AML-193 (cell line): Measurements from ENCODE around the gene OR2T2.
"Not testable (repeated sequence)": the region's sequence is repeated elsewhere in the genome, so short reads cannot be mapped to it uniquely, and the experiment has no call there.

ENCODE experiments used
- DNase-seq, 2 experiments: peaks; one replicate each; lab custom pipeline; 2025; lab: John Stamatoyannopoulos, UW

Gene OR2T2

DNA sequence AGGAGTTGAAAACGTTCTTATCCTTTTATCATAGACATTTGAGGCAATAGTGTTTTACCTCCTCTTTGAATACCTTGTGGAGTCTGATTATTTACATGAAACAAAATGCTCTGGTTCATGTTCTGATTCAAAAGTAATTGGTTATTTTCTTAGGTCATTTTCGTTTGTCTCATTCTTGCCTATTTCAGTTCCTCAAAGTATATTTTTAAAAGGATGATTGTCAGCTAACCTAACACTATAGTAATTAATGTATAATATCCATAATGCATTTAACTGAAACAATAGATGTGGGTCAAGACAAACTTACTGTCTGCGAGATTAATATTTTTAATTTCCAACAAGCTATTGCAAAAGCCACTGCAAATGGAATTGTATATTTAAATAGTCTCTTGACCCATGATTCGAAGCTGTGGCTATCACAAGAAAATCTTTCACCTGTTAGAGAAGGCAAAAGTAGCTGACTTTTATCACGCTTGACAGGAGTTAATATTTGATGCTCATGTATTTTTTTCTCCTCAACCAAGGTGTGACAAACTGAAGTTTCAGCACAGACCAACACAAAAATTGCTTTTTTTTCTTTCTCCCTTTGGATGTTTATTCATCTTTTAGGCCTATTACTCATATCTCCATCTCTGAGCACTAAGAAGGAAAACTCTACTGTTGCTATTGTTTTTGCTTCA, 5.2 kb downstream of the OR2T2 start:
- not testable (repeated sequence) for DNase-seq

GRCh38 chr1:248453619-248454018, 8.2 kb downstream of the OR2T2 start:
- DNase-seq = not testable (repeated sequence)

- not testable (repeated sequence) for DNase-seq
These were observed 9.6 kb downstream of the OR2T2 start for GRCh38 chr1:248455045-248455444.

- not testable (repeated sequence) for DNase-seq
These were observed 11.2 kb downstream of the OR2T2 start for GRCh38 chr1:248456635-248457034.

- DNase-seq = not testable (repeated sequence)
These were observed 13.7 kb downstream of the OR2T2 start for GRCh38 chr1:248459117-248459516.

DNA sequence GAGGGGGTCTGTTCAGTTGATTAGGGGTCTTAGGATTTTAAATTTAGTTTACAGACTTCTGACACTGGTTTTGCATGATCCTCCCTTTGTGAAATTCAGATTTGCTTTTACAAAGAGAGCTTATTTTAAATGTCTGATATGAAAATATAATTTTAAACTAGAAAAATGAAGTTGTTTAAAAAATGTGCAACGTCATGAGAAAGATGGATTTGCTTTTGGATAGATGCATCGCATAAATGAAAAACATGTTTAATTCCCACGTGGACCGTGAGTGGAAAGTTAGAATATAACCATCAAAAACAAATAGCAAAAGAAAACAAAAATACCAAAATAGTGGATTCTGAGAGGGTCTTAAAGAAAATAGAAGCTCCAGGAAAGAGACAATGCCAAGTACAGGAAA, 25.7 kb downstream of the OR2T2 start:
- no peak for DNase-seq

DNA sequence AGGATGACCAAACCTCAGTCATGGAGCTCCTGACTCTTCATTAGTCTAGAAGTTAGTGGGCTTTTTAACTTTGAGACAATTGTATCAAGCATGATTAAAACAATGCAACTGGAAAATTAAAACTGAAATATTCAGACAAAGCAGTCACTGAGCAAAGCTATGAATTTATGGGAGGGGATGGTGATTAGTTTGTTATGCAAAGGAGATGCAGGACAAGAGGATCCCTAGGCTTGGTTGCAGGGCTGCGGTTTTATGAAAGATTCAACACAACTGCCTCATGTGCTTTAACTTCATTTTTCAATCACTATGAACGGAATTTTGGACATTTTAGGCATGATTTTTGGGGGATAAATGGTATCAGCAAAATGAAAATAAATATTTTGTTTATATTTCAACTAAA, 26.7 kb downstream of the OR2T2 start:
- DNase-seq = not testable (repeated sequence)

DNA sequence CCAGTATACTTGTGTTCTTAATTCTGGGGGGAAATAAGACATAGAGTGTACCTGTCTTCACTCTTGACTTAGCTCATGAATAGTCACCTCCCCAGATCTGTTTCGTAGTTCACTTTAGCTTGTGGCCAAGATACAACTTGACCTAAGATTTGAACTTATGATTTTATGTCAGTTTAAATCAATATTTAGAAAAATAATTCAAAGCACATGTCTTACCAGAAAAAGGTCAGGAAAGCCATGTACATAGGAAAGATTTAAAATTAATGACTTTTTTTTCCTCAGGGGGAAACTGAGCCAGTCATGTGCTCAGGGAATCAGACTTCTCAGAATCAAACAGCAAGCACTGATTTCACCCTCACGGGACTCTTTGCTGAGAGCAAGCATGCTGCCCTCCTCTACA, 27.6 kb downstream of the OR2T2 start, which contains the start of gene OR2T3:
TSS of gene OR2T3 (plus strand) at position 301 of the 400 bp plus-strand sequence. CDS start at position 301, 0 bp downstream.
- not testable (repeated sequence) for DNase-seq

DNA sequence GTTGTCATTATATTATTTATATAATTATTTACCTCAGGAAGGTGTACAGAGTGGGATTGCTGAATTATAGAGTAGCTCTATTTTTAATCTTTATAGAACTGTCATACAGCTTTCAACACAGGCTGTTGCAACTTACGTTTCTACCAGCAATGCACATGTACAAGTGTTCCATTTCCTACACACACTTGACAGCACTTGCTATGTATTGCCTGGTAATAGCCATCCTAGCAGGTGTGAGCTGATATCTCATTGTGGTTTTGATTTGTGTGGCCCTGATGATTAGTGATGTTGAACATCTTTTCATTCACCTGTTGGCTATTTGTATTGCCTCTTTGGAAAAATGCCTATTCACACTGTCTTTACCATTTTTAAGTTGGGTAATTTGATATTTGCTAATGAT, 30.2 kb downstream of the OR2T2 start:
- not testable (repeated sequence) for DNase-seq

GRCh38 chr1:248481686-248482579, 36.5 kb downstream of the OR2T2 start:
- DNase-seq = not testable (repeated sequence)

DNA sequence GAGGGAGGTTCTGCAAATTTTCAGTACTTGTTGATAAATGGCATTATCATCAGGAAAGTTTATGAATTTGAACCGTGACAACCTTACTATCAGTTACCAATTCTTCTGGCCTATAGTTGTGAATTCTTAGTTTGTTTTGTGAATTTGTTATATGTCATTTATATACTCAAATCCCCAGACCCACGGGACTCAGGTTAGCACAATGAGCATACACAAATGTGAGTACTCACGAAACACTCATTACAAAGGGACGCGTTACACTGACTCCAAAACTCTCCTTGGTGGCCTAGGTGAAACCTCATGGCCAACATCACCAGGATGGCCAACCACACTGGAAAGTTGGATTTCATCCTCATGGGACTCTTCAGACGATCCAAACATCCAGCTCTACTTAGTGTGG, 42.9 kb downstream of the OR2T2 start, which contains the start of gene OR2T5:
TSS of gene OR2T5 (plus strand) at position 301 of the 400 bp plus-strand sequence. CDS start at position 301, 0 bp downstream.
- DNase-seq = not testable (repeated sequence)

DNA sequence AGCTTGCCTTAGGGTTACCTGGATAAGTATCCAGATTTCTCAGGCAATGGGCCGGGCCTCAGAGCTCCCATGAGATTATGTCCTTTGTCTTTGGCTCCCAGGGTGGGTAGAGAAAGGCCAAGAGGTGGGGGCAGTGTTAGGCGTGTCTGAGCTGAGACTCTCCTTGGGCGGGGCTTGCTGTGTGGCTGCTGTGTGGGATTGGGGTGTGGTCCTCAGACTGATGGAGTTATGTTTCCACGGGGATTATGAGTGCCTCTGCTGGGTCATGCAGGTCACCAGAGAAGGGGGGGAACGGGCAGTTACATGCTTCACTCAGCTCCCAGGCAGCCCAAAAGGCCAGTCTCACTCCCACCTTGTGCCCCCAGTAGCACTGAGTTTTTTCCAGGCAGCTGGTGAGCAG, 51.2 kb downstream of the OR2T2 start:
- DNase-seq = not testable (repeated sequence)

- DNase-seq = not testable (repeated sequence)
These were observed 55.0 kb downstream of the OR2T2 start for GRCh38 chr1:248500305-248501035.
